GM19025 (cell line): Measurements from ENCODE around the gene CENPO.

Source experiments
- ATAC-seq: cut with Tn5 transposase; IDR thresholded peaks from one replicate; pipeline ENCODE4 v1.9.1; 2021; ENCODE audit warnings: mild to moderate bottlenecking, low read depth, moderate library complexity; ENCODE audit not compliant: unreplicated experiment

Gene CENPO

GRCh38 chr2:24792874-24793760, at the start of gene CENPO, which contains the start of gene PTRHD1:
TSS of gene CENPO (plus strand) at chr2:24793425. CDS start at chr2:24793920, 495 bp downstream.
TSS of gene PTRHD1 (minus strand) at chr2:24793391. CDS start at chr2:24793377, 14 bp downstream.
- ATAC-seq: peak; percentile 95

DNA sequence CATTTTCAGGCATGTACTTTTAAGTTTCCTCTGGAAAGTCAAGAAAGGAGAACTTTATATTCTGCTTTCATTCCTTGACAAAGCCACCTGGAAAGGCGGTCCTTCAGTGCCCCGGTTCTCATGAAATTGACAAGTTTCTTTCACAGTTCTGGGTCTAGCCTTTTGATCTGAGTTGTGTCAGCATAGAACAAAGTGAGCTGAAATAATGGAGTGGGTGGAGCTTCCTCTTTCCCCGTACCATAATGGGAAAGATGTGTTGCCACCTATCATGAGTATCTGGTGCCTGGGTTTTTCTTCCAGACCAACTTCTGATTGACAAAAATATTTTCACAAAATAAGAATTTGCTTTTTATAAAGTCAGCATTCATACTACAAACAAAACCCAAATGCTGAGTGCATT, 49.3 kb upstream of the CENPO start:
- no peak for ATAC-seq

GRCh38 chr2:24744356-24744755, 48.9 kb upstream of the CENPO start:
- no peak for ATAC-seq

DNA sequence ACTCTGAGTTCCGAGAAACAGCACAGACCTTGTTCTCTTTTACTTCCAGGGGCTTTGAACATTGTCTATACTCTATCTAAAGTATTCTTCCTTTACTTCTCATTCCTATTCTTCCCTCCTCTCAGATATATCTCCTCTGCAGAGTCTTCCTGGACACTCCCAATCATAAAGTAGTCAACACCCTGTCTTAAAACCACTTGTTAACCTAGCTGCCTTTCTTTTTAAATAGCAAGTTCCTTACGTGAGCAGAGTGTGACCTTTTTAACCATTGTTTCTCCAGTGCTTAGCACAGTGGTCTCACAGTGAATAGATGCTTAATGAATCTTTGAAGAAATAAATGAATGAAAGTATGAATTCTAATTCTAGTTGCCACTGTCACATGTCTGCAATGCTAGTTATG, 47.4 kb upstream of the CENPO start:
- no peak for ATAC-seq

GRCh38 chr2:24747299-24747698, 45.9 kb upstream of the CENPO start:
- ATAC-seq: no peak

DNA sequence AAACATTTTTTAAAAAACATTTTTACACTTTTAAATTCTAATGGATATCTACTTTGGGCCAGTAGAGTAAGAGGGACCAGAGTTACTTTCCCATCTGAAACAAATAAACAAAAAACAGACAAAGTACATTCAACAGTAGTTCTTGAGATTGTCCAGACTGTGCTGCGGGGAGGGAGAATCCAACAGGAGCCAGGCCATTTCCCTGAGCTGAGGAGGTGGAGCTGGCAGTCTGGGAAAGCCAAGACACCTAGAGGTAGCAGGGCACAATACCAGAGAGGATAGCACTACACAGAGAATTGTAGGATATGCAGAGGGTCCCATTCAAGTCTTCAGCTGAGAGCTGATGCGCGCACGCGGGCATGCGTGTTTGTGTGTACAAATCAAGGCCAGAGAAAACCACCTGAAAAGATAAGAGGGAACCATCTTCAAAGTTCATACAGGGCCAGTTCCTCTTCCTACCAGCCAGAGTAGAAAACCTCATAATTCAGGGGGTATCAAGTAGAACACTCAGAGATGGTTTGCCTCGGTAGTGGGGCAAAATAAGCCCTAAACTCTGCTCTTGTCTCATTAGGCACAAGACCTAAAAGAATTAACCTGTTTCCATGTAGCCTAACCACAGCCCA, 44.0 kb upstream of the CENPO start:
- no peak for ATAC-seq

DNA sequence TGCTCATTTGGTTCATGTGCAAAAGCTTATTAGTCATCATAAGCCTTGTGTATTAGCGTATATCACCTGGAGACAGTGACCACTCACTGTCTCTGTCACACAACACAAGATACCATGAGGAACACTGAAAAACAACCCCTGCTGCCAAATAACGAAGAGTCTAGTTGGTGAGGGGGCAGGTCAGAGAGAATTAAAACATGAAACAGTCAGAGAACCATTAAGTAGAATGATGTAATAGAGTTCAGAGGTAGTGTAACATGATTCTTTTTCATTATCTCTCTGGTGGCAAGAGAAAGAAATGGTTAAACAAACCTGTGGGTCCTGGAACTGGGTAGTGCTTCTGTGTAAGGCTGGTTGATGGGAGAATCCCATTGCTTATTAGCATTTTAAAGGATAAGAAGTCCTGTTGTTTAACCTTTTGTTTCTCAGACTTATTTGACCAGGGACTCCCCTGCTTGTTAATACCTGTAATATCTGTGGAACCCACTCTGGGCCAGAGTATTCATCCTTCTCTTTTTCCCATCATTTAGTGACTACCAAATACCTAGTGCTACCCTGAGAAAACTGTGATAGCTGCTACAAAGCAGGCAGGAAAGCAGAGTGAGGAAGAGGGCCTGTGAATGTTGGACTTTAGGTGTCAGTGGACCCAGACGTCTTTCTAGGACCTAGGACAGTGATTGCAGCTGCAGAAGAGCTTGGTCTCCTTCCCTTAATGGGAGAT, 38.1 kb upstream of the CENPO start:
- no peak for ATAC-seq

DNA sequence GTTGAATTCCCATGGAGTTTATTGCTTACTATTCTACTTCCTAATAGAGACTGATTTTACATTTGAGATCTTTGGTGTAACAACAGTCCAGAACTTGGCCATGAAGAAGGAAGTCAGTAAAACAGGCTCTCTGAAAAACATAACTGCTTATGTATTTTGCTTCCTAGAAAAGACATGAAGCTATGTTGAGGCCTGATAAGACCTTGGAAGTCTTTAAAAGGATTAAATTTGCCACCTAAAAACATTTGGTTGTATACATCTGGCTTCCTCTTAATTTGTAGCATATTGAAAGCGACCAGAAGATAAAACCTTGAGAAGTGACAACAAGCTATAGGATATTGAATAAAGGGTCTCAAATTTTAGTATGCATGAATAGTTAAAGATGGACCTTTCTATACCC, 36.4 kb upstream of the CENPO start:
- no peak for ATAC-seq

GRCh38 chr2:24761866-24762265, 31.4 kb upstream of the CENPO start:
- no peak for ATAC-seq

DNA sequence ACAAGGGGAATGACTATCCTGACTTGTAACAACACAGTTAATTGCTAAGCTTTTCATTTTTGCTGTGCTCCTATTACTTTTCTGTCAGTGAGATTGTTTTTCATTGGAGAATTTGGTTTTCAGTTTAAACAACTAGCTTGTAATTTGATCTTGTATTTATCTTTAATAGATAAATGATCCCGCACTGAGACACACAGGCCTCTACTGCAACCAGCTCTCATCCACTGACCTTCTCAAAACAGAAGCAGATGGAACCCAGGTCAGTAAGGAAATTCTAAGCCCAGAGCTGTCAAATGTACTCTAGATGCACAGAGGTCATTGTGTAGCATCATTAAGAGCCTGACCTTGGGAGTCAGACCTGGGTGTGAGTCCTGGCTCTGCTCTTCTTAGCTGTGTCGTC, 30.7 kb upstream of the CENPO start:
- no peak for ATAC-seq

DNA sequence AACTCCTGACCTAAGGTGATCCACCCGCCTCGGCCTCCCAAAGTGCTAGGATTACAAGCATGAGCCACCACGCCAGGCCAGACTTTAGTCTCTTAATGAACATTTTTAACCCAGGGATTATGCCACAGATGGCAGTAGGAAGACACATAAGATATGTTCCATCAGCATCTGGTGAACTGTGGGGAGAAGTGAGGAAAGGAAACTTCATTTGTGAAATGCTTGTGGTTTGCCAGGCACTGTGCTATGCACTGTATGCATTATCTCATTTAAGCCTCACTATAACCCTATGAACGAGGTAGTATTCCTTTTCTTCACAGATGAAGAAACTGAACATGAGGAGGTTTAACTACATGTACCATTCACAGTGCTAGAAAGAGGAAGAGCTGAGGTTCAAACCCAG, 29.4 kb upstream of the CENPO start:
- no peak for ATAC-seq

DNA sequence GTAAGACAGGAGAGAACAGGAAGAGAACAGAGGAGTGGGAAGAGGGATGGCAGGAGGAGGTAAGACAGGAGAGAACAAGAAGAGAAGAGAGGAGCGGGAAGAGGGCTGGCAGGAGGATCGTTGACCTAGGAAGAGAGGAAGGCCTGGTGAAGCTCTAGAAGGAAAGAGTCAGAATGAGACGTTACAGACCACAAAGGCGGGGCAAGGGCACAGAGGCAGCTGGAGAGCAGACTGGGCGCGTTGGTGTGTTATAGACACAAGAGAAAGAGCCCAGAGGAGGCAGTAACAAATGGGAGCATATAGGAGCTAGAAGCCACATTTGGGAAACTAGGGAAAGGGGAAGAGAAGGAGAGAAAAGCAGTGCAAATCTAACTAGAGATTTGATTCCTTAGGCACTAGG, 26.6 kb upstream of the CENPO start:
- no peak for ATAC-seq

DNA sequence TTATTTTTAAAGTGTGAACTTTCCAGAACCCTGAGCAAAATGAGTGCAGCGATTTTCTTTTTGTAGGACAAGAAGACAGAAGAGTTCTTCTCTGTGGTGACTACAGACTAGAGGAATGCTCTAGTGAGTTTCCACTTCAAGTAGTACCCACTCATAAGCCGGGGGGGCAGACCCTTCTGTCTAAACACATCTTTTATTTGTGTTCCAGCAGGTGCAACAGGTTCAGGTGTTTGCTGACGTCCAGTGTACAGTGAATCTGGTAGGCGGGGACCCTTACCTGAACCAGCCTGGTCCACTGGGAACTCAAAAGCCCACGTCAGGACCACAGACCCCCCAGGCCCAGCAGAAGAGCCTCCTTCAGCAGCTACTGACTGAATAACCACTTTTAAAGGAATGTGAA, 25.2 kb upstream of the CENPO start:
- ATAC-seq: no peak

DNA sequence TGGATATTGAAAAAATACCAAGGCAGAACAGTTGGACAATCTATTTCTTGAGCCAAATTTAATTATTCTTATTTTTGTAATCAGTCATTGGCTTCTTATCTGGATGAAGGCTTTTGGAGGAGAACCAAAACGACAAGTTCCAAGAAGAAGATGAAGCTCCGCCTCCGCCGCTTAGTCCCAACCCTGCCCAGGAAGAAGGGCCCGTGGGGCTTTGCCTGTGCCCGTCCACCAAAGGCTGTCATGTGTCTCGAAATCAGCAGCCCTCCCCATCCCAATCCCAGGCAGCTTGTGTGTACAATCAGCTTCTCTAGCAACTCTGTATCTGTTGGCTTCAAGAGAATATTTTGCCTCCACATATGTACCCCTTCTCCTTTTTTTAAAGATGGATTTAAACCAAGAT, 24.6 kb upstream of the CENPO start:
- no peak for ATAC-seq

DNA sequence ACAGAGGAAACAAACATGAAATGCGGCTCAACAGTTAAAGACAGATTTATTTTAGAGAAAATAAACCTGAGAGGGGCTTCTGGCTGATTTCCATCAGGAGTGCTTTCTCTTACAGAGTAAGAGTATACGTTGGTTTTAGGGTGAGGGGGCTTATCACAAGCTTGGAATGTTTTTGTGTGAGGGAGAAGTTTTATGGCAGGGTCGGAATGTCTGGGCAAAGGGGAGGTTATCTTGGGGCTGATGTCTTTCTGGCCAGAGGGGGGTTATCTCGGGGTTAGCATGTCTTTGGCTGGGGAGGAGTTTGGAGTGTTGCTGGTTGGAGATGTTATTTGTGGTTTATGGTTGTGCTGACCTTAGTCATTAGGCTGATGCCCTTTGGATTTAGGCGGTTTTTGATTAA, 22.2 kb upstream of the CENPO start:
- no peak for ATAC-seq

DNA sequence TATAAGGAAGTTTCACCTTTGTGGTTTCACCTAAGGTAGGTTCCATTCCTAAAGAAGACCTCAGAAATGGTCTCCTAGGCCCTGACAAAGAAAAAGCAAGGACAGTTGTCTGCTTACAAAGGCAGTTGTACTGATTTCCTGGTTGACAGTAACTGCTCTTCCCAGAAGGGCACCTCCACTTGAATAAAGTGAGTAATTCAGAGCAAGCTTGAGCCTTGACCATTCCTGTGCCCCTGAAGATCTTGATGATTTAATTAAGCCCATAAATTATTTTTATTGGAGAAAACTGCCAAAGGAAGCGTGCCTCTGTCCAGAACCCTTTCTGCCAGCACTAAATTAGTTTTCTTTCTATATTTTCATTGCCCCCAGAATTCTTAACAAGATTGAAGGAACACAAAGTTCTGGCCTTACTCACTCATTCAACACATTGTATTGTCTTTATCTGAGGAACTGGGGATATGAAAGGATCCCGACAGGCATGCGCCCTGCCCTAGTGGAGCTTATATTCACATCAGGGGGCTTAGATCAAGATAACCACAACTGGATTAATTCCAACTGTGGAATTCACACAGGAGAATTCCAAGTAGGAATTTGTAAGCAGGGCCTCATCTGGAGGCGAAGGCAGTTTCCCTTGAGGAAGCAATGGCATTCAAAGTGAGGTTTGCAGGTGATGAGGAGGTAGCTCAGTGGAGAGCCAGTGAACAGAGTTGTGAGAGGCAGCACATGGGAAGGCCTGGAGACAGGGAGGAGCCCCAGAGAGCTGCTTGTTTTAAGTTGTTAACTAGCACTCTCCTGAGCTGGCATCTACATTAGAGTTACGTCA, 21.2 kb upstream of the CENPO start:
- no peak for ATAC-seq

DNA sequence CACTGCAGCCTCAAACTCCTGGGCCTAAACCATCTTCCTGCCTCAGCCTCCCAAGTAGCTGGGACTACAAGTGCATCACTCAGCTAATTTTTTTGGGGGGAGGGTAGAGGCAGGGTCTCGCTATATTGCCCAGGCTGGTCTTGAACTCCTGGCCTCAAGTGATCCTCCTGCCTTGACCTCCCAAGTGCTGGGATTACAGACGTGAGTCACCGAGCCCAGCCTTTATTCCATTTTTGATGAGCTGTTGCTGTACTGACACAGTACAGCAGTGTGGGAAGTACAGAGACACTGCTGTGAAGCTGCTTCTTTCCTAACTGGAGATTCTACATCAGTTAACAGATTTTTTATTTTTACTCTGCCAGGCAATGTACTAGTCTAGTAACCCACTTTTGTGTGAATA, 18.9 kb upstream of the CENPO start:
- ATAC-seq: no peak

DNA sequence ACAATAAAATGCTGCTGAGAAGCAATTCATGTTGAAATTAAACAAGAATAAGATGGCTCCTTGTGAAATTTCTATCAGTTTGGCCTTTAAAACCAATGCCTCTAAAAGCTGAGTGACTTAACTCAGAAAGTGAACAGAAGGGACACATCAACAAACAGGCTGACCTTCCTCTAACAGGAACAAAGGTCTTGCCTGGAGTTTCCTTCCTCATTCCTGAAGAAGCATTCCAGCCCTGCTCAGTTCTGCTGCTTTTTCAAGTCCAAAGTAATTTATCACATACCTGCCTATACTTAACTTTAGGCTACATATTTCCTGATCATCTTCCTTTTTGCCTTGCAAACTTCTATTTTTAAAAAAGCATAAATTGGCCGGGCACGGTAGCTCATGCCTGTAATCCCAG, 14.1 kb upstream of the CENPO start:
- no peak for ATAC-seq

- no peak for ATAC-seq
Measured at GRCh38 chr2:24783641-24784040, 9.6 kb upstream of the CENPO start.

DNA sequence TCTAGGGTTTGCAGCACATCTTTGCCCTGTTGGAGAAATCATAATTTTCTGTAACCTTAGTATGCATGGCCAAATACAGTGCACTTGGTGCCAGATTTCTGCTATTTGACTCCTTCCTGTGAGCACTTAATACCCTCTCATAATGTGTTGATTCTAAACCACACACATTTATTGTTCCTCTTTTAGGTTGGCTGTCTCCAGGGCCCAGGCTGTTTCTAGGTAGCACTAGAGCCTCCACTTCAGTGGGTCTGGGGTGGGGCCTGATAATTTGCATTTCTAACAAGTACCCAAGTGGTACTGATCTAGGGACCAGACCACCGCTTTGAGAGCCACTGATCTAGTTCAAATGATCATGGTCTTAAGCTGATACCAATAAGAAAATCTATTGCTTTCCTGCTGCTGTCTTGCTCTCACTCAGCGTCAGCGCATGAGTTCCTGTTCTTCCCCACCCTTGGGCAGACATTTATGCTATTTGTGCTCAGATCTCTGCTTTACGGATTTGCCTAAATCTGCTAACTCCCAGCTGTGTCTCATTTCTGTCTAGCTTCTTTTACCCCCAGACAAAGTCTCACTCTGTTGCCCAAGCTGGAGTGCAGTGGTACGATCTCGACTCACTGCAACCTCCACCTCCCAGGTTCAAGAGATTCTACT, 7.4 kb upstream of the CENPO start:
- ATAC-seq: no peak
